Kidney tubule cell (primary cell): ENCODE data around the gene CPSF2.
"Not testable (repeated sequence)": the region's sequence is repeated elsewhere in the genome, so short reads cannot be mapped to it uniquely, and the experiment has no call there.

Experiments used
- DNase-seq: peaks from one replicate; pipeline ENCODE4 v3.0.0-alpha.2; 2018; ENCODE audit warnings: low spot score

The CPSF2 gene

GRCh38 chr14:92154283-92154942, 32.6 kb downstream of the CPSF2 start:
- no peak for DNase-seq

GRCh38 chr14:92160619-92161018, 38.9 kb downstream of the CPSF2 start:
- DNase-seq = peak; percentile 10

DNA sequence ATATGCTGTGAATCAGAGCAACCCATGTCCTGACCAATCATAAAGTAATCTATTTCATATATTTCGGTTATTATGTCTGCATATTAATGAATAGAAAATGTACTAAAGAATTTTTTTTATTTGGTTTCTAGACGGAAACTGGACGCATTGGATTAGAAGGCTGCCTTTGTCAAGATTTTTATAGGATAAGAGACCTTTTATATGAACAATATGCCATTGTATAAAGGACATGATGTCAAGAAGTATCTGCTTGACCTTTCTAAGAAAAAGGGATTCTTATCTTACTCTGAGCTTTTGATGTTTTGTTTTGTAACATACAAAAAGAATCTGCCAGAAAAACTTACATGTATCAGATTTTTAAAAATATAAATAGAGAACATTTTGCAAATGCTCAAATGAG, 39.8 kb downstream of the CPSF2 start:
- no peak for DNase-seq

- DNase-seq = no peak
Measured at GRCh38 chr14:92164958-92165357, 43.2 kb downstream of the CPSF2 start.

DNA sequence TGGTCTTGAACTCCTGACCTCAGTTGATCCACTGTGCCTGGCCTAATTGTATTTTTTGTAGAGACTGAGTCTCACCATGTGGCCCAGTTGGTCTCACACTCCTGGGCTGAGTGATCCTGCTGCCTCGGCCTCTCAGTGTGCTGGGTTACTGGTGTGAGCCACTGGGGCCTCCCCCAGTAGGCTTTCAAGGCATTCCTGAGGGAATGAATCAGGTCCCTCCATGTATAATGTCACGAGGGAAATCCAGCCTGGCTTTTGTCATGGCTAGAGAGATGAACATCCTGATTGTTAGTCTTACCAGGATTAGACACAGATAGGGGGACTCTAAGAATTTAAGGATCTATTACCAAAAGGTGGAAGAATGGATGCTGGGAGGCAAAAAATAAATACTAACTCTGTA, 51.9 kb downstream of the CPSF2 start:
- DNase-seq = peak; percentile 68

GRCh38 chr14:92175811-92176210, 54.0 kb downstream of the CPSF2 start:
- no peak for DNase-seq

DNA sequence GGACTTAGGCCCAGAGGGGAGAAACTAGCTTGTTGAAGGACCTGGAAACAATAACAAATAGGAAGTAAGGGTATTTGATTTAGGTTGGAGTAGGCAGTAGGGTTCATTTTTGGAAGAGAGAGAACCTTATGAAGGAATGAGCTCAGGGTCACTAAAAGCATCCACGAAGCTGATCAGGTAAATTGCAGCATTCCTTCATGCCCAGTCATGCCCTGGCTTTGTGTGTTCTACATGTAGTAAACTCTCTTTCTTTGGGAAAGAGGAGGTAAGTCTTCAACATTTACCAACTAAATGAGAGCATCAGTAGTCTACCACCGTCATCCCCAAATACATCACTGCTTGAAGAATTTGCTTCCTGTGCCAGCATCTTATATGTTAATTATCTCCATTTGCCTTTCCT, 54.7 kb downstream of the CPSF2 start:
- DNase-seq = no peak

DNA sequence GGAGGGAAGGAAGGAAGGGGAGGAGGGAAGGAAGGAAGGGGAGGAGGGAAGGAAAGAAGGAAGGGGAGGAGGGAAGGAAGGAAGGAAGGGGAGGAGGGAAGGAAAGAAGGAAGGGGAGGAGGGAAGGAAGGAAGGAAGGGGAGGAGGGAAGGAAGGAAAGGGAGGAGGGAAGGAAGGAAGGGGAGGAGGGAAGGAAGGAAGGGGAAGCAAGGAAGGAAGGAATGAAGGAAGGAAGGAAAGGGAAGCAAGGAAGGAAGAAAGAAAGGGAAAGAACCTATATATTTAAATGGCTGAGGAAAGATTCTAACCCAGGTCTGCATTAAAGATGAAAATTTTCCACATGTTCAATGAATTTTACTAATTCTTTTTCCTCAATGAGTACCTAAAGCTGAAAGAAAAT, 57.4 kb downstream of the CPSF2 start:
- DNase-seq = not testable (repeated sequence)

DNA sequence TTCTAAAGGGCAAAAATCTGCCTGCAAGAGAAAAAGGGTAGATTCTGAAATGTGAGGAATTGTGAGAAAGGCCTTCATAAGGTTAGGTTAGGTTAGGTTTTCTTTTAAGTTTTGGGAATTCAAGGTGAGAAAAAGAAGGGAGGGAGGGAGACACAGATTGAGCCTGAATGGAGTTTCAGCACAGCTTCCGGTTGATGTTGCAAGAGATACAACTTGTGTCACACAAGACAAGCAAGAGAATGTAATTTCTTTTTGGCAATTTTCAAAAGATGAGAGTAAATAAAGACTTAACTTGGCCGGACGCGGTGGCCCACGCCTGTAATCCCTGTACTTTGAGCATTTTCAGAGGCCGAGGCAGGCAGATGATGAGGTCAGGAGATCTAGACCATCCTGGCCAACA, 63.8 kb downstream of the CPSF2 start:
- DNase-seq = no peak

GRCh38 chr14:92187616-92188015, 65.8 kb downstream of the CPSF2 start:
- not testable (repeated sequence) for DNase-seq

DNA sequence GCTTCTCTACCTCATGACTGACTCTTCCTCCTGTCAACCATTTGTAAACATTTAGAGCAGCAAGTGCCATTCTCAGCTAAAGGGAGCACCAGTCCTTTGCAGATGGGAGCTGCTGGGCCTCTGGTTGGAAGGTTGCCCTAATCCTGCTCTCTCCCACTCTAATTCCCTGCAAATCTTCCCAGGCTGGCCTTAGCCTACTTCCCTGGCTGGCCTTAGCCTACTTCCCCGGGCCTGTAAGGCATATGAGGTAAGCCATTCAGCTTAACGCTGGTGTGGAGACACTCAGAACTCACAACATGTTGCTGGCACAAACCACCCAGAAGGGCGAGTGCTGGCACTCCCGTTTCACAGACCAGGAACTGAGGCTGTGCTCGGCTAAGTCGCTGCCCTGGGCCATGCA, 69.0 kb downstream of the CPSF2 start:
- no peak for DNase-seq

DNA sequence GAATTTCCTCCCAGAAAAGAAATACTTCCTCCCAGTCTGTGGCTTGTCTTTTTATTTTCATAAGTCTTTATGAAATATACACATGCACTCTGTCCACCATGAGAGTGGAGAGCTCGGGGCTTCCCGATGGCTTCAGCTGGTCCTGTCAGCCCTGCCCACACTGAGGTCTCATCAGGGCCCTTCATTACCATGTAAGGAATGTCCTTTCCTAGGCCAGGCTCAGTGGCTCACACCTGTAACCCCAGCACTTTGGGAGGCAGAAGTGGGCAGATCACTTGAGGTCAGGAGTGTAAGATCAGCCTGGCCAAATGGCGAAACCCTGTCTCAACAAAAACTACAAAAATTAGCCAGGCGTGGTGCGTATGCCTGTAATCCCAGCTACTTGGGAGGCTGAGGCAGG, 77.0 kb downstream of the CPSF2 start:
- DNase-seq = no peak

GRCh38 chr14:92199763-92200162, 78.0 kb downstream of the CPSF2 start:
- DNase-seq = no peak

- DNase-seq = no peak
Measured at GRCh38 chr14:92203116-92203515, 81.3 kb downstream of the CPSF2 start.

GRCh38 chr14:92204792-92205191, 83.0 kb downstream of the CPSF2 start:
- no peak for DNase-seq

DNA sequence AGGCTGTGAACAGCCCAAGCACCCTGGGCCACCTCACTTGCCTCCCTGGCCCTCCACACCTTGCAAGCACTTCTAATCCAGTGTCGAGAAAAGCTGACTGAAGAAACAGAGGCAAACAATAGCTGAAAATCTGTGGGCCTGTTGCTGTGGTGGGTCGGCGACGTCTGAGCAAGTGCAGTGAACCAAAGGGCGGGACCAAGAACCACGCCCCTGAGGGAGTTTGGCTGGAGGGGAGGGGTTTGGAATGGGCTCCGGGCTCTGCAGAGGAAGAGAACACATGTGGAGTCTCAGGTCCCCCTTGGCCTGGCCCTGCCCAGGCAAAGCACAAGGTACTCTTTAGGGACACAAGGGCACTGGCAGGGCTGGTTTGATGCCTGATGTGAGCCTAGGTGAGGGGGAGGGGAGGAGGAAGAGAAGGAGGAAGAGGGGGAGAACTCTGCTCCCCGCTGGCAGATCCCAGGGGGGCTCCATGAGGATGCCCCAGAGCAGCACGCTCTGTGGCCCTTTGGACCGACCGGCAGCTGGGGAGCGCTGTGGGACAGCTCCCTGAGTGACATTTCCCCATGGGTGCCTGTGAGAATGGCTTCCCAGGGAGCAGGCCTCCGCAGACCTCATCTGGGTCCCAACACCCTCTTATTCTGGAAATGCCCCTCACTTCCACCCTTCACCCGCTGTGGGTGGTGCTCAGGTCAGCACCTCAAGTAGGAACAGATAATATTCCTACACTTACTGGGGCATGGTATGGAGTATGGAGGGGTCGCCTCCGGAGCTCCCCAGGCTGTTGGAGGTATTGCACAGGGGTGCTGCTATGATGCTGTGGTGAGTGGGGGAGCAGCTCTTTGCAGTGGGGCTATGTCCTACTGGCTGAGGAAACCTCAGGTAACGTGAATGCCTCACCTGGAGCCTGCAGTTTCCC, 85.5 kb downstream of the CPSF2 start:
- no peak for DNase-seq

- DNase-seq = no peak
Measured at GRCh38 chr14:92207928-92208265, 86.1 kb downstream of the CPSF2 start.

GRCh38 chr14:92209141-92209540, 87.4 kb downstream of the CPSF2 start:
- no peak for DNase-seq

DNA sequence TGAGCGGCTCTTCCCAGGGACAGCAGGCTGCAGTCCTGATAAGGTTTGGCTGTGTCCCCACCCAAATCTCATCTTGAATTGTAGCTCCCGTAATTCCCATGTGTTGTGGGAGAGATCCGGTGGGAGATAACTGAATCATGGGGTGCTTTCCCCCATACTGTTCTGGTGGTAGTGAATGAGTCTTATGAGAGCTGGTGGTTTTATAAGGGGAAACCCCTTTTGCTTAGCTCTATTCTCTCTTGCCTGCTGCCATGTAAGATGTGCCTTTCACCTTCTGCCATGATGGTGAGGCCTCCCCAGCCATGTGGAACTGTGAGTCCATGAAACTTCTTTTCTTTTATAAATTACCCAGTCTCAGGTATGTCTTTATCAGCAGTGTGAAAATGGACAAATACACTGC, 91.4 kb downstream of the CPSF2 start:
- not testable (repeated sequence) for DNase-seq

DNA sequence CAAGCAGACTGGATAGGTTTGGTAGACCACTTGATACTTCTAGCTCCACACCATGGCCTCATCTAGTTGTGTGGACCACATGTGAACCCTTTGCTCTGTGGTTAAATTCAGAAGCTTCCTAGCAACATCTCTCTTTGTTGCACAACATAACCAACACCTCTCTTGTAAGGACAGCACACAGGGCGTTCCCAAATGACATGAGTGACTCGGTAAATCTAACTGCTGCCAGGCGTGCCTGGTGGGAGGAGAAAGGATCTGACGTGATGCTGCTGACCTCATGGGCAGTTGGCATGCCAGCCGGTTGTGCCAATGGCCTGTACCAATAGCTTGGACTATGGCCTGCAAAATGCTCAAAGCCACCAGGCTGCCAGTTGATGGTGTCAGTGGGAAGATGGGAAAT, 93.8 kb downstream of the CPSF2 start:
- DNase-seq = no peak

GRCh38 chr14:92217936-92218335, 96.2 kb downstream of the CPSF2 start:
- no peak for DNase-seq
